GM12878 (cell line): Measurements from ENCODE around the gene ITGA11. TPM values are rescaled to one million over a fixed set of nuclear protein-coding genes. Genes with fewer than 3 reads are reported as not detected.

ENCODE experiments used
- ATF7 ChIP-seq: fragments of 450-650 bp; IDR thresholded peaks from 2 replicates; pipeline ENCODE4 v1.6.1; 2016; ENCODE audit warnings: low read depth, mild to moderate bottlenecking
- CHD1 ChIP-seq: IDR thresholded peaks from 2 replicates; pipeline ENCODE4 v1.6.1; 2012; ENCODE audit warnings: low read depth, low read length, improper control_type of control experiment
- HCFC1 ChIP-seq: fragments of 150-350 bp; IDR thresholded peaks from 2 replicates; pipeline ENCODE4 v1.6.1; 2014; ENCODE audit warnings: low read length
- HDAC2 ChIP-seq: fragments of 200-600 bp; sonication (generic); IDR thresholded peaks from 2 replicates; pipeline ENCODE4 v1.6.1; 2017
- HDGF ChIP-seq: fragments of 450-650 bp; IDR thresholded peaks from 2 replicates; pipeline ENCODE4 v1.6.1; 2016; ENCODE audit warnings: antibody characterized with exemption
- MEF2A ChIP-seq: IDR thresholded peaks from 2 replicates; pipeline ENCODE4 v1.6.1; 2011; ENCODE audit warnings: low read depth, mild to moderate bottlenecking, low read length, moderate library complexity; ENCODE audit not compliant: insufficient read depth
- MTA3 ChIP-seq: IDR thresholded peaks from 2 replicates; pipeline ENCODE4 v1.6.1; 2012; ENCODE audit warnings: low read length, inconsistent platforms, borderline replicate concordance
- MYB ChIP-seq: fragments of 150-350 bp; IDR thresholded peaks from 2 replicates; pipeline ENCODE4 v1.6.1; 2014; ENCODE audit warnings: mild to moderate bottlenecking, low read depth, low read length, borderline replicate concordance
- NFYA ChIP-seq: IDR thresholded peaks from 2 replicates; pipeline ENCODE4 v1.6.1; 2011; ENCODE audit warnings: low read depth, mild to moderate bottlenecking, low read length, improper control_type of control experiment, borderline replicate concordance
- PAX5 ChIP-seq: IDR thresholded peaks from 2 replicates; pipeline ENCODE4 v1.6.1; 2011; ENCODE audit warnings: low read depth, low read length, borderline replicate concordance
- POLR2A ChIP-seq: IDR thresholded peaks from 2 replicates; pipeline ENCODE4 v1.6.1; 2011; ENCODE audit warnings: low read depth, mild to moderate bottlenecking, low read length
- RB1 ChIP-seq: fragments of 450-650 bp; formaldehyde crosslinking; IDR thresholded peaks from 2 replicates; pipeline ENCODE4 v1.6.1; 2017; ENCODE audit warnings: mild to moderate bottlenecking, borderline replicate concordance
- SMAD1 ChIP-seq: fragments of 450-650 bp; IDR thresholded peaks from 2 replicates; pipeline ENCODE4 v1.6.1; 2018; ENCODE audit warnings: mild to moderate bottlenecking, low read depth; ENCODE audit not compliant: partially characterized antibody
- SMAD5 ChIP-seq: IDR thresholded peaks from 2 replicates; pipeline ENCODE4 v1.6.1; 2016; ENCODE audit warnings: antibody characterized with exemption, low read depth
- SUPT20H ChIP-seq: IDR thresholded peaks from 2 replicates; pipeline ENCODE4 v1.6.1; 2011; ENCODE audit warnings: low read depth, mild to moderate bottlenecking, low read length, moderate library complexity, borderline replicate concordance; ENCODE audit not compliant: control insufficient read depth
- SUZ12 ChIP-seq: fragments of 200-600 bp; sonication (generic); IDR thresholded peaks from one replicate; pipeline ENCODE4 v1.6.1; 2018; ENCODE audit warnings: antibody characterized with exemption, mild to moderate bottlenecking; ENCODE audit not compliant: unreplicated experiment
- ZNF207 ChIP-seq: fragments of 450-650 bp; IDR thresholded peaks from 2 replicates; pipeline ENCODE4 v1.6.1; 2014; ENCODE audit warnings: antibody characterized with exemption, mild to moderate bottlenecking, borderline replicate concordance
- ZNF217 ChIP-seq: fragments of 450-650 bp; IDR thresholded peaks from 2 replicates; pipeline ENCODE4 v1.6.1; 2017; ENCODE audit warnings: antibody characterized with exemption, mild to moderate bottlenecking
- polyA plus RNA-seq, 11 experiments: library from polyadenylated mRNA; depleted of rRNA in 4 of 11; unstranded in 6 of 11; stranded (reverse) in 5 of 11; fragments of >200 nt; fragmentation: Nextera tagmentation in 4 of 11; fragmentation: Illumina TruSeq in 1 of 11; extraction: Ambion mirVana in 4 of 11; extraction: Trizol in 1 of 11; gene quantifications; 1 replicate in 1 of 11; 2 replicates in 10 of 11; pipeline versions ENCODE4 v1.2.1 to v1.2.3, GENCODE V29; 2011 to 2016; ENCODE audit warnings: inconsistent platforms in 2 of 11, missing spikeins in 2 of 11, low read depth in 1 of 11
- total RNA-seq, 4 experiments: library from RNA; depleted of rRNA in 3 of 4; stranded (reverse); fragments of >200 nt in 3 of 4; fragmentation: Illumina TruSeq in 1 of 4; extraction: Trizol in 1 of 4; gene quantifications; 2 replicates each; pipeline versions ENCODE4 v1.2.1 to v1.2.3, GENCODE V29; 2013 to 2021
- TF ChIP-seq, protein P1 (sequence below): fragments of 450-650 bp; IDR thresholded peaks from 2 replicates; pipeline ENCODE4 v1.6.1; 2018; ENCODE audit warnings: borderline replicate concordance, mild to moderate bottlenecking; ENCODE audit not compliant: partially characterized antibody
- TF ChIP-seq, protein P2 (sequence below): fragments of 450-650 bp; IDR thresholded peaks from 2 replicates; pipeline ENCODE4 v1.6.1; 2016; ENCODE audit warnings: mild to moderate bottlenecking, moderate library complexity, borderline replicate concordance
- TF ChIP-seq, protein P3 (sequence below): IDR thresholded peaks from 2 replicates; pipeline ENCODE4 v1.6.1; 2011; ENCODE audit warnings: low read depth, mild to moderate bottlenecking, low read length, moderate library complexity, borderline replicate concordance; ENCODE audit errors: extremely low read depth
- TF ChIP-seq, protein P4 (sequence below), 3 experiments: IDR thresholded peaks in 2 of 3; conservative IDR thresholded peaks in 1 of 3; 2 replicates each; pipeline ENCODE4 v1.5.1; 2011; ENCODE audit warnings: low read depth in 3 of 3, low read length in 3 of 3, mild to moderate bottlenecking in 3 of 3, control low read depth in 2 of 3, moderate library complexity in 2 of 3, inconsistent platforms in 1 of 3, mixed read lengths in 1 of 3; ENCODE audit not compliant: control insufficient read depth in 2 of 3, insufficient read depth in 1 of 3; ENCODE audit errors: extremely low read depth in 1 of 3

Gene ITGA11
- total and polyA plus RNA-seq, 10 of the 15 experiments (the other 5 are each of a cell fraction or from before 2014, with no cell fraction given): under 0.01 to 0.36 (median 0.13) TPM; not detected in 1

DNA sequence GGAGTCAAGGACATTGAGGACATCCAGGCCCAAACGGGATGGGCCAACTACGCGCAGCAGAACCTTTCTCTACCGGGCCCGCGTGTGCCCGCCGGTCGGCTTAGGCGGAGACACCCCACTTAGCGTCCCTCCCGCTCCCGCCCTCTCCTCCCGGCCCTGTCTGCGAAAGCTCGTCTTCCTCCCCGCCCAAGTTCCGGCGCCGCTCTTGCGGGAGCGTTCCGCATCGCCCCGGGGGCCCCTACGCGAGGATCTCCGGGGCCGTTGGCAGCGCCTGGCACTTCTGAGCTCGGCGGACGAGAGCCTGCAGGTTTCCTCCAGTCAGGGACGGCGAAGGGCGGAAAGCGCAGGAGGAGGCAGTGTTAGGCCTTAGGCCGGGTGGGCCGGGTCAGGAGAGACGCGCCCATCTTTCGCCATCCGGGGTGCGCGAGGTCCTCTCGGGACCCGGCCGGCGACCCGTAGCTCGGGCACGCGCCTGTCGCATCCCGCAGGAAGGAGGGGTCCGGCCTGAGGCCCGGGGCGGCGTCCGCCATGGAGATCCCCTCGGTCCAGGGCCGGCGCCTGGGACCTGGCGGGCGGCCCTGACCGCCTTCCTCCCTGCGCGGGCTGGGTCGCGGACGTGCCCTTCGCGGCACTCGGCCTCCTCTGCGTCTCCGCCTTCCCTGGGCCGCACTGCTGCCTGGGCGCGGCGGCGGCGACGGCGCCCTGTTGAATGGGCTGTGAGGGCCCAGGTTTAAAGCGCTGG, 154.2 kb downstream of the ITGA11 start, which contains the start of gene FEM1B (continued):
- TF ChIP-seq, protein P1, sequence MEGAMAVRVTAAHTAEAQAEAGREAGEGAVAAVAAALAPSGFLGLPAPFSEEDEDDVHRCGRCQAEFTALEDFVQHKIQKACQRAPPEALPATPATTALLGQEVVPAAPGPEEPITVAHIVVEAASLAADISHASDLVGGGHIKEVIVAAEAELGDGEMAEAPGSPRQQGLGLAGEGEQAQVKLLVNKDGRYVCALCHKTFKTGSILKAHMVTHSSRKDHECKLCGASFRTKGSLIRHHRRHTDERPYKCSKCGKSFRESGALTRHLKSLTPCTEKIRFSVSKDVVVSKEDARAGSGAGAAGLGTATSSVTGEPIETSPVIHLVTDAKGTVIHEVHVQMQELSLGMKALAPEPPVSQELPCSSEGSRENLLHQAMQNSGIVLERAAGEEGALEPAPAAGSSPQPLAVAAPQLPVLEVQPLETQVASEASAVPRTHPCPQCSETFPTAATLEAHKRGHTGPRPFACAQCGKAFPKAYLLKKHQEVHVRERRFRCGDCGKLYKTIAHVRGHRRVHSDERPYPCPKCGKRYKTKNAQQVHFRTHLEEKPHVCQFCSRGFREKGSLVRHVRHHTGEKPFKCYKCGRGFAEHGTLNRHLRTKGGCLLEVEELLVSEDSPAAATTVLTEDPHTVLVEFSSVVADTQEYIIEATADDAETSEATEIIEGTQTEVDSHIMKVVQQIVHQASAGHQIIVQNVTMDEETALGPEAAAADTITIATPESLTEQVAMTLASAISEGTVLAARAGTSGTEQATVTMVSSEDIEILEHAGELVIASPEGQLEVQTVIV: peak; percentile 60
- no peak for TF ChIP-seq SUPT20H
- TF ChIP-seq HCFC1: peak; percentile 77
- no peak for TF ChIP-seq MYB
- TF ChIP-seq HDGF: peak; percentile 69; the same call in 1 of the 2 replicates
- TF ChIP-seq CHD1: no peak
- TF ChIP-seq SUZ12: no peak
- no peak for TF ChIP-seq SMAD1
- peak; percentile 65 for TF ChIP-seq SMAD5
- no peak for TF ChIP-seq MTA3
- peak; percentile 82 for TF ChIP-seq ZNF207
- TF ChIP-seq, protein P2, sequence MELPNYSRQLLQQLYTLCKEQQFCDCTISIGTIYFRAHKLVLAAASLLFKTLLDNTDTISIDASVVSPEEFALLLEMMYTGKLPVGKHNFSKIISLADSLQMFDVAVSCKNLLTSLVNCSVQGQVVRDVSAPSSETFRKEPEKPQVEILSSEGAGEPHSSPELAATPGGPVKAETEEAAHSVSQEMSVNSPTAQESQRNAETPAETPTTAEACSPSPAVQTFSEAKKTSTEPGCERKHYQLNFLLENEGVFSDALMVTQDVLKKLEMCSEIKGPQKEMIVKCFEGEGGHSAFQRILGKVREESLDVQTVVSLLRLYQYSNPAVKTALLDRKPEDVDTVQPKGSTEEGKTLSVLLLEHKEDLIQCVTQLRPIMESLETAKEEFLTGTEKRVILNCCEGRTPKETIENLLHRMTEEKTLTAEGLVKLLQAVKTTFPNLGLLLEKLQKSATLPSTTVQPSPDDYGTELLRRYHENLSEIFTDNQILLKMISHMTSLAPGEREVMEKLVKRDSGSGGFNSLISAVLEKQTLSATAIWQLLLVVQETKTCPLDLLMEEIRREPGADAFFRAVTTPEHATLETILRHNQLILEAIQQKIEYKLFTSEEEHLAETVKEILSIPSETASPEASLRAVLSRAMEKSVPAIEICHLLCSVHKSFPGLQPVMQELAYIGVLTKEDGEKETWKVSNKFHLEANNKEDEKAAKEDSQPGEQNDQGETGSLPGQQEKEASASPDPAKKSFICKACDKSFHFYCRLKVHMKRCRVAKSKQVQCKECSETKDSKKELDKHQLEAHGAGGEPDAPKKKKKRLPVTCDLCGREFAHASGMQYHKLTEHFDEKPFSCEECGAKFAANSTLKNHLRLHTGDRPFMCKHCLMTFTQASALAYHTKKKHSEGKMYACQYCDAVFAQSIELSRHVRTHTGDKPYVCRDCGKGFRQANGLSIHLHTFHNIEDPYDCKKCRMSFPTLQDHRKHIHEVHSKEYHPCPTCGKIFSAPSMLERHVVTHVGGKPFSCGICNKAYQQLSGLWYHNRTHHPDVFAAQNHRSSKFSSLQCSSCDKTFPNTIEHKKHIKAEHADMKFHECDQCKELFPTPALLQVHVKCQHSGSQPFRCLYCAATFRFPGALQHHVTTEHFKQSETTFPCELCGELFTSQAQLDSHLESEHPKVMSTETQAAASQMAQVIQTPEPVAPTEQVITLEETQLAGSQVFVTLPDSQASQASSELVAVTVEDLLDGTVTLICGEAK: peak; percentile 97
- TF ChIP-seq, protein P3, sequence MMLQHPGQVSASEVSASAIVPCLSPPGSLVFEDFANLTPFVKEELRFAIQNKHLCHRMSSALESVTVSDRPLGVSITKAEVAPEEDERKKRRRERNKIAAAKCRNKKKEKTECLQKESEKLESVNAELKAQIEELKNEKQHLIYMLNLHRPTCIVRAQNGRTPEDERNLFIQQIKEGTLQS: no peak
- no peak for TF ChIP-seq HDAC2
- TF ChIP-seq NFYA: no peak
- peak; percentile 90 for TF ChIP-seq POLR2A
- TF ChIP-seq ZNF217: peak; percentile 57; the same call in 1 of the 2 replicates
- peak; percentile 49; the same call in 1 of the 2 replicates for TF ChIP-seq RB1
- 0 out of 2 replicates have a peak, but pooled peaks have one; percentile 31 for TF ChIP-seq ATF7
- peak; percentile 49; the same call in 1 of the 2 replicates for TF ChIP-seq PAX5
- 0 out of 2 replicates have a peak, but pooled peaks have one; percentile 16 for TF ChIP-seq MEF2A
- TF ChIP-seq, protein P4, sequence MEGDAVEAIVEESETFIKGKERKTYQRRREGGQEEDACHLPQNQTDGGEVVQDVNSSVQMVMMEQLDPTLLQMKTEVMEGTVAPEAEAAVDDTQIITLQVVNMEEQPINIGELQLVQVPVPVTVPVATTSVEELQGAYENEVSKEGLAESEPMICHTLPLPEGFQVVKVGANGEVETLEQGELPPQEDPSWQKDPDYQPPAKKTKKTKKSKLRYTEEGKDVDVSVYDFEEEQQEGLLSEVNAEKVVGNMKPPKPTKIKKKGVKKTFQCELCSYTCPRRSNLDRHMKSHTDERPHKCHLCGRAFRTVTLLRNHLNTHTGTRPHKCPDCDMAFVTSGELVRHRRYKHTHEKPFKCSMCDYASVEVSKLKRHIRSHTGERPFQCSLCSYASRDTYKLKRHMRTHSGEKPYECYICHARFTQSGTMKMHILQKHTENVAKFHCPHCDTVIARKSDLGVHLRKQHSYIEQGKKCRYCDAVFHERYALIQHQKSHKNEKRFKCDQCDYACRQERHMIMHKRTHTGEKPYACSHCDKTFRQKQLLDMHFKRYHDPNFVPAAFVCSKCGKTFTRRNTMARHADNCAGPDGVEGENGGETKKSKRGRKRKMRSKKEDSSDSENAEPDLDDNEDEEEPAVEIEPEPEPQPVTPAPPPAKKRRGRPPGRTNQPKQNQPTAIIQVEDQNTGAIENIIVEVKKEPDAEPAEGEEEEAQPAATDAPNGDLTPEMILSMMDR (IDR thresholded peaks at IDR 0.05 in 2 of 3, conservative IDR thresholded peaks at IDR 0.05 in 1 of 3; ENCODE audit: control insufficient read depth in 2 of 3, extremely low read depth in 1 of 3, insufficient read depth in 1 of 3, low read depth in 3 of 3, low read length in 3 of 3): peak in 1 of 3 experiments; percentile 50; a peak in 2 of 6 replicates
